Uterus (tissue), 4 donors: Measurements from ENCODE around the gene FNDC5. TPM values are rescaled to one million over a fixed set of nuclear protein-coding genes. Genes with fewer than 3 reads are reported as not detected.

ENCODE experiments used
- DNase-seq, 2 donors: peaks; one replicate each; pipeline ENCODE4 v3.0.0-alpha.2; 2019 to 2020
- H3K27ac ChIP-seq, 2 donors: fragments of 200-600 bp; sonication (generic); 1 replicate in 1 of 2; 2 replicates in 1 of 2; pipeline ENCODE4 v1.5.1; 2016 to 2018
- H3K27me3 ChIP-seq, 2 donors: fragments of 200-600 bp; sonication (generic); one replicate each; pipeline ENCODE4 v1.5.1; 2018 to 2019; ENCODE audit warnings: control low read depth in 1 of 2
- H3K36me3 ChIP-seq, 2 donors: fragments of 200-600 bp; sonication (generic); one replicate each; pipeline ENCODE4 v1.5.1; 2019; ENCODE audit warnings: control low read depth in 1 of 2
- H3K4me1 ChIP-seq, 2 donors: fragments of 200-600 bp; sonication (generic); one replicate each; pipeline ENCODE4 v1.5.1; 2018 to 2019; ENCODE audit warnings: control low read depth in 1 of 2
- H3K4me3 ChIP-seq, 2 donors: fragments of 200-600 bp; sonication (generic); 1 replicate in 1 of 2; 2 replicates in 1 of 2; pipeline ENCODE4 v1.5.1; 2018 to 2019; ENCODE audit warnings: mild to moderate bottlenecking in 1 of 2
- H3K9me3 ChIP-seq, 2 donors: fragments of 200-600 bp; sonication (generic); one replicate each; pipeline ENCODE4 v1.5.1; 2019; ENCODE audit warnings: control low read depth in 1 of 2
- CTCF ChIP-seq, 4 experiments: fragments of 200-600 bp in 2 of 4; fragments of 450-650 bp in 2 of 4; sonication (generic) in 2 of 4; IDR thresholded peaks; one replicate each; pipeline ENCODE4 v1.5.1; 2016 to 2019; ENCODE audit warnings: antibody characterized with exemption in 4 of 4, mild to moderate bottlenecking in 2 of 4, moderate library complexity in 1 of 4
- POLR2A ChIP-seq, 2 donors: fragments of 450-650 bp; IDR thresholded peaks; one replicate each; pipeline ENCODE4 v1.6.1; 2016; ENCODE audit warnings: antibody characterized with exemption in 2 of 2, mild to moderate bottlenecking in 1 of 2, moderate library complexity in 1 of 2
- intact Hi-C: fragments of 100-400 bp; cut with DNase I; formaldehyde crosslinking; loops from one replicate; pipeline ENCODE4 v1.15.1; 2023; ENCODE audit warnings: low total_unique reads
- total RNA-seq, 4 donors: library from RNA; depleted of rRNA in 3 of 4; stranded (reverse); fragments of >200 nt in 3 of 4; gene quantifications; one replicate each; pipeline versions ENCODE4 v1.1.0 to v1.2.4, GENCODE V29; 2014 to 2023
- donor health status: DM: yes; HTN: yes; CAD: no.

FNDC5 gene
- total RNA-seq, 4 donors from 2014 or later = 1.2 to 71.1 (median 3.7) TPM; not detected in 1

- intact Hi-C loops = no loop called here
- H3K36me3 ChIP-seq = no peaks in the 10 kb centered on the region
- TF ChIP-seq POLR2A (IDR thresholded peaks at IDR 0.05) (no peak), CTCF (IDR thresholded peaks at IDR 0.05) (no peak)
- no peak for DNase-seq
- no peak overlapping the region for H3K4me3 ChIP-seq
- H3K27me3 ChIP-seq = peaks cover 14 to 17% of the 10 kb centered on the region in 2 donors
- no peaks in the 10 kb centered on the region for H3K9me3 ChIP-seq
- H3K27ac ChIP-seq = no peak overlapping the region
- H3K4me1 ChIP-seq = no peaks in the 10 kb centered on the region
Observed at GRCh38 chr1:32884726-32885125, 14.0 kb upstream of the FNDC5 start.

GRCh38 chr1:32884032-32884372 is 13.3 kb upstream of the FNDC5 start:
- no peak for TF ChIP-seq POLR2A (IDR thresholded peaks at IDR 0.05)
- TF ChIP-seq CTCF (IDR thresholded peaks at IDR 0.05) = no peak
- Histone ChIP-seq H3K27ac (no peak overlapping the region), H3K4me1 (no peaks in the 10 kb centered on the region), H3K9me3 (no peaks in the 10 kb centered on the region), H3K36me3 (no peaks in the 10 kb centered on the region), H3K4me3 (no peak overlapping the region), H3K27me3 (peaks cover 14 to 17% of the 10 kb centered on the region in 2 donors)
- DNase-seq = no peak
- intact Hi-C loops = no loop called here

GRCh38 chr1:32883338-32884031 is 12.8 kb upstream of the FNDC5 start:
- Histone ChIP-seq H3K4me1 (no peaks in the 10 kb centered on the region), H3K36me3 (no peaks in the 10 kb centered on the region), H3K27ac (no peak overlapping the region), H3K27me3 (peaks cover 14 to 17% of the 10 kb centered on the region in 2 donors), H3K9me3 (no peaks in the 10 kb centered on the region), H3K4me3 (no peak overlapping the region)
- intact Hi-C loops = no loop called here
- no peak for TF ChIP-seq POLR2A (IDR thresholded peaks at IDR 0.05)
- no peak for TF ChIP-seq CTCF (IDR thresholded peaks at IDR 0.05)
- DNase-seq = no peak

GRCh38 chr1:32881871-32882850 is 11.4 kb upstream of the FNDC5 start:
- intact Hi-C loops = no loop called here
- Histone ChIP-seq H3K4me3 (no peak overlapping the region), H3K27me3 (peaks cover 14 to 17% of the 10 kb centered on the region in 2 donors), H3K36me3 (no peaks in the 10 kb centered on the region), H3K9me3 (no peaks in the 10 kb centered on the region), H3K27ac (no peak overlapping the region), H3K4me1 (no peaks in the 10 kb centered on the region)
- no peak for DNase-seq
- TF ChIP-seq POLR2A (IDR thresholded peaks at IDR 0.05) (no peak), CTCF (IDR thresholded peaks at IDR 0.05) (no peak)

- TF ChIP-seq POLR2A (IDR thresholded peaks at IDR 0.05) = no peak
- TF ChIP-seq CTCF (IDR thresholded peaks at IDR 0.05) = no peak
- DNase-seq = no peak
- Histone ChIP-seq H3K27me3 (peaks cover 10 to 11% of the 10 kb centered on the region in 2 donors), H3K27ac (no peak overlapping the region), H3K4me3 (no peak overlapping the region), H3K9me3 (no peaks in the 10 kb centered on the region), H3K4me1 (no peaks in the 10 kb centered on the region), H3K36me3 (no peaks in the 10 kb centered on the region)
- intact Hi-C loops = no loop called here
Observed at GRCh38 chr1:32881291-32881690, 10.6 kb upstream of the FNDC5 start.
